Right lobe of liver (tissue), 6 donors: Measurements from ENCODE around the gene JMJD8. TPM values are rescaled to one million over a fixed set of nuclear protein-coding genes. Genes with fewer than 3 reads are reported as not detected.

Experiments used
- ATAC-seq, 4 donors: fragments of 200-7000 bp; cut with Tn5 transposase; one replicate each; pipeline ENCODE4 v1.9.1; 2020; ENCODE audit warnings: mild to moderate bottlenecking in 4 of 4, moderate library complexity in 4 of 4
- DNase-seq, 3 donors: peaks; one replicate each; pipeline ENCODE4 v3.0.0-alpha.2; 2020
- H3K27ac ChIP-seq, 3 donors: fragments of 200-600 bp; one replicate each; pipeline ENCODE4 v1.8.0; 2022
- H3K27me3 ChIP-seq, 2 donors: fragments of 200-600 bp; one replicate each; pipeline ENCODE4 v1.8.0; 2022
- H3K36me3 ChIP-seq, 4 donors: fragments of 200-600 bp; sonication (generic) in 1 of 4; one replicate each; pipeline versions ENCODE4 v1.5.1 to v1.8.0; 2017 to 2022; ENCODE audit warnings: control low read depth in 1 of 4
- H3K4me1 ChIP-seq, 4 donors: fragments of 200-600 bp; sonication (generic) in 1 of 4; one replicate each; pipeline versions ENCODE4 v1.5.1 to v1.8.0; 2017 to 2022; ENCODE audit warnings: control low read depth in 1 of 4
- H3K4me3 ChIP-seq, 3 donors: fragments of 200-600 bp; one replicate each; pipeline ENCODE4 v1.8.0; 2022
- H3K9me3 ChIP-seq, 4 donors: fragments of 200-600 bp; sonication (generic) in 1 of 4; one replicate each; pipeline versions ENCODE4 v1.5.1 to v1.8.0; 2017 to 2022; ENCODE audit warnings: control low read depth in 1 of 4
- CTCF ChIP-seq, 4 donors: fragments of 200-600 bp in 3 of 4; fragments of 450-650 bp in 1 of 4; IDR thresholded peaks; one replicate each; pipeline versions ENCODE4 v1.5.1 to v1.8.0; 2016 to 2022; ENCODE audit warnings: antibody characterized with exemption in 4 of 4, mild to moderate bottlenecking in 2 of 4
- POLR2A ChIP-seq: fragments of 450-650 bp; IDR thresholded peaks from one replicate; pipeline ENCODE4 v1.6.1; 2017; ENCODE audit warnings: antibody characterized with exemption, mild to moderate bottlenecking
- WGBS: methylation state at CpG from one replicate; pipeline ENCODE4 v1.1.6; 2018; ENCODE audit warnings: low coverage, low lambda C conversion rate; ENCODE audit not compliant: insufficient coverage; ENCODE audit errors: missing lambda C conversion rate; 5-methylcytosine and 5-hydroxymethylcytosine counted together
- intact Hi-C, 2 donors: fragments of 100-400 bp; cut with DNase I; formaldehyde crosslinking; loops; one replicate each; pipeline versions ENCODE4 v1.11.2 to v1.14.1; 2022
- total RNA-seq, 6 experiments: library from RNA; depleted of rRNA in 2 of 6; stranded (reverse); fragments of >200 nt in 2 of 6; fragmentation: NEBNext Ultra II Directional in 3 of 6; extraction: Animal tissue kit (Norgen Biotek cat#: 25700) in 3 of 6; gene quantifications; one replicate each; pipeline versions ENCODE4 v1.1.0 to v1.2.4, GENCODE V29; 2016 to 2023
- donor health status: DM: no; HTN: yes; CAD: no.
- donor health status: DM: no; HTN: no; CAD: no.
- donor health status: DM: no; HTN: no; CAD: no.
- donor health status: DM: no; HTN: yes; CAD: no.
- donor health status: DM: no; HTN: yes; CAD: no.

JMJD8 gene
- total RNA-seq, 6 experiments from 2014 or later, result 26.9 to 68.1 (median 36.9) TPM

GRCh38 chr16:660132-660458 is 24.0 kb downstream of the JMJD8 start:
- intact Hi-C loops, result no loop called here
- Histone ChIP-seq H3K9me3 (no peaks in the 10 kb centered on the region), H3K4me3 (no peak overlapping the region), H3K4me1 (peaks cover 0 to 11% (median 0%) of the 10 kb centered on the region in 4 donors), H3K36me3 (no peaks in the 10 kb centered on the region), H3K27me3 (no peaks in the 10 kb centered on the region), H3K27ac (no peak overlapping the region)
- TF ChIP-seq POLR2A, result no peak
- no peak for TF ChIP-seq CTCF (IDR thresholded peaks at IDR 0.05)
- no peak for DNase-seq
- no peak for ATAC-seq
- 100% methylated on average over 1 of the region's 6 CpGs for WGBS

- Histone ChIP-seq H3K4me1 (peaks cover 0 to 11% (median 0%) of the 10 kb centered on the region in 4 donors), H3K9me3 (no peaks in the 10 kb centered on the region), H3K27me3 (no peaks in the 10 kb centered on the region), H3K27ac (no peak overlapping the region), H3K36me3 (no peaks in the 10 kb centered on the region), H3K4me3 (no peak overlapping the region)
- ATAC-seq (no peak), DNase-seq (no peak)
- no peak for TF ChIP-seq CTCF (IDR thresholded peaks at IDR 0.05)
- TF ChIP-seq POLR2A, result no peak
- intact Hi-C loops, result no loop called here
- no CpG with 5 or more reads among the region's 20 CpGs for WGBS
Measured at GRCh38 chr16:659618-660017, 24.5 kb downstream of the JMJD8 start.

- ATAC-seq, result no peak
- Histone ChIP-seq H3K9me3 (no peaks in the 10 kb centered on the region), H3K4me1 (peaks cover 0 to 11% (median 0%) of the 10 kb centered on the region in 4 donors), H3K27me3 (no peaks in the 10 kb centered on the region), H3K27ac (no peak overlapping the region), H3K36me3 (no peaks in the 10 kb centered on the region), H3K4me3 (no peak overlapping the region)
- intact Hi-C loops, result no loop called here
- 60% methylated on average over 1 of the region's 35 CpGs for WGBS
- no peak for DNase-seq
- TF ChIP-seq CTCF (IDR thresholded peaks at IDR 0.05) (no peak), POLR2A (no peak)
Measured at GRCh38 chr16:658679-659571, 25.2 kb downstream of the JMJD8 start.

- WGBS, result no CpG with 5 or more reads among the region's 22 CpGs
- intact Hi-C loops, result no loop called here
Measured at GRCh38 chr16:657487-657886, 26.6 kb downstream of the JMJD8 start.

More at GRCh38 chr16:657487-657886, 26.6 kb downstream of the JMJD8 start:
- H3K9me3 ChIP-seq, result no peaks in the 10 kb centered on the region
- H3K4me3 ChIP-seq, result no peak overlapping the region
- H3K27ac ChIP-seq, result no peak overlapping the region
- H3K4me1 ChIP-seq, result peaks cover 0 to 11% (median 0%) of the 10 kb centered on the region in 4 donors
- no peaks in the 10 kb centered on the region for H3K27me3 ChIP-seq
- no peaks in the 10 kb centered on the region for H3K36me3 ChIP-seq
- TF ChIP-seq CTCF (IDR thresholded peaks at IDR 0.05) (no peak), POLR2A (no peak)
- DNase-seq (no peak), ATAC-seq (no peak)
